Prostate gland (tissue), 2 donors: ENCODE measurements around the gene CEP97. TPM values are rescaled to one million over a fixed set of nuclear protein-coding genes. Genes with fewer than 3 reads are reported as not detected.

Experiments used
- DNase-seq: peaks from one replicate; pipeline ENCODE4 v3.0.0-alpha.2; 2019; ENCODE audit warnings: low spot score
- H3K27ac ChIP-seq, 2 donors: fragments of 200-600 bp; sonication (generic); 2 replicates each; pipeline ENCODE4 v1.5.1; 2017 to 2019
- H3K27me3 ChIP-seq: fragments of 200-600 bp; sonication (generic); replicated peaks from 2 replicates; pipeline ENCODE4 v1.5.1; 2019; ENCODE audit not compliant: insufficient read depth
- H3K36me3 ChIP-seq, 2 donors: fragments of 200-600 bp; sonication (generic); 1 replicate in 1 of 2; 2 replicates in 1 of 2; pipeline versions ENCODE4 v1.5.1 to v1.8.1; 2017 to 2019
- H3K4me1 ChIP-seq: fragments of 200-600 bp; sonication (generic); replicated peaks from 2 replicates; pipeline ENCODE4 v1.5.1; 2019
- H3K4me3 ChIP-seq, 2 donors: fragments of 200-600 bp; sonication (generic); 2 replicates each; pipeline ENCODE4 v1.5.1; 2017 to 2019
- H3K9me3 ChIP-seq: fragments of 200-600 bp; sonication (generic); 2 replicates; pipeline ENCODE4 v1.5.1; 2017
- CTCF ChIP-seq, 4 experiments: fragments of 200-600 bp in 2 of 4; fragments of 450-650 bp in 2 of 4; sonication (generic) in 2 of 4; IDR thresholded peaks; 1 replicate in 3 of 4; 2 replicates in 1 of 4; pipeline ENCODE4 v1.5.1; 2016 to 2019; ENCODE audit warnings: antibody characterized with exemption in 4 of 4, mild to moderate bottlenecking in 2 of 4, moderate library complexity in 2 of 4
- POLR2A ChIP-seq: fragments of 450-650 bp; IDR thresholded peaks from one replicate; pipeline ENCODE4 v1.6.1; 2016; ENCODE audit warnings: antibody characterized with exemption, mild to moderate bottlenecking
- POLR2AphosphoS5 ChIP-seq: sonication (generic); formaldehyde crosslinking; IDR thresholded peaks from one replicate; pipeline ENCODE4 v1.6.1; 2017; ENCODE audit warnings: antibody characterized with exemption
- WGBS: methylation state at CpG from one replicate; pipeline ENCODE4 v1.1.5; 2018; 5-methylcytosine and 5-hydroxymethylcytosine counted together
- intact Hi-C: fragments of 100-400 bp; cut with DNase I; formaldehyde crosslinking; loops from one replicate; pipeline ENCODE4 v1.14.2; 2022
- total RNA-seq, 2 donors: library from RNA; depleted of rRNA; stranded (reverse); fragments of >200 nt; gene quantifications; one replicate each; pipeline ENCODE4 v1.1.0, GENCODE V29; 2016

The CEP97 gene
- total RNA-seq, 2 donors from 2014 or later = 5.5 to 14.7 TPM

- intact Hi-C loops = no loop called here
- no peak overlapping the region for H3K27ac ChIP-seq
- H3K27me3 ChIP-seq = no peaks in the 10 kb centered on the region
- DNase-seq = no peak
- no peaks in the 10 kb centered on the region for H3K36me3 ChIP-seq
- TF ChIP-seq POLR2AphosphoS5 (no peak), CTCF (IDR thresholded peaks at IDR 0.05) (no peak), POLR2A (no peak)
- H3K4me1 ChIP-seq = no peaks in the 10 kb centered on the region
- WGBS = 89% methylated on average over 7 of the region's 7 CpGs
- no peaks in the 10 kb centered on the region for H3K9me3 ChIP-seq
- H3K4me3 ChIP-seq = no peak overlapping the region
Observed at GRCh38 chr3:101722394-101723173, 1.8 kb upstream of the CEP97 start.

DNA sequence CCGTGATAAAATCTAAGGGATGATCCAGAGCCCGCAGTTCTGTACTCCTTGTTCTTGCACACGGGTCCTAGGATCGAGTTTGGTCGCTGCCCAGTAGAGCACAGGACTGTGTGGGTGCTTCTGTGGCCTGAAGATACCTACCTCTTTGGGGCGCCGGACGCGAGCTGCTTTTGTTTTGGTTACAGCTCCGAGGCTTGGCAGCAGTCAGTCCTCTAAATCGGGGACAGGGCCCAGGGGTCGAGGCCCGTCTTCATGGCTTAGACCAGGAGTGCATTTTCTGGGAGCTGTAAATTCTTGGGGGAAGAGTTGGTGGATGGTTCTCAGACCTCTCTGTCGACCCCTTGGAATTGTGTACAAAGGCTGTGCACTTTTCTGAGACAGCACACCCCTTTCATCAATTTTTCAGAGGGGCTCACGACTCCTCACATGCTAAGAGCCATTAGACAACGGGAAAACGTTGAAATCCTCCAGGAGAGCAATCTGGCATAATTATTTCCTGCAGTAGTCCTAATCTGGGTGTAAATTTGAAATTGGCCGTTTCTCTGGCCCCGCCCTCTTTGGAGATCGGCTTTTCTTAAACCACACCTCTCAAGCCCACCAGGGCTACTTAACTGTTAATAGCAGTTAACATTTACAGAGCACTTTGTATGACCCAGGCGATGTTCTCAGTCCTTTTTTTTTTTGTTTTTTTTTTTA is 928 bp downstream of the CEP97 start:
- H3K9me3 ChIP-seq = no peaks in the 10 kb centered on the region
- DNase-seq = peak; percentile 8
- no peaks in the 10 kb centered on the region for H3K4me1 ChIP-seq
- intact Hi-C loops = no loop called here
- no peaks in the 10 kb centered on the region for H3K36me3 ChIP-seq
- no peak for TF ChIP-seq POLR2AphosphoS5
- no peak for TF ChIP-seq CTCF (IDR thresholded peaks at IDR 0.05)
- TF ChIP-seq POLR2A = no peak
- WGBS = 1% methylated on average over 21 of the region's 21 CpGs
- H3K4me3 ChIP-seq = peak overlapping the region; percentile 56 to 64
- peak overlapping the region; percentile 76 for H3K27ac ChIP-seq
- no peaks in the 10 kb centered on the region for H3K27me3 ChIP-seq

GRCh38 chr3:101725890-101726275 is 1.5 kb downstream of the CEP97 start:
- Histone ChIP-seq H3K36me3 (no peaks in the 10 kb centered on the region), H3K4me3 (no peak overlapping the region), H3K27ac (no peak overlapping the region), H3K9me3 (no peaks in the 10 kb centered on the region), H3K4me1 (no peaks in the 10 kb centered on the region), H3K27me3 (no peaks in the 10 kb centered on the region)
- DNase-seq = no peak
- intact Hi-C loops = no loop called here
- 36% methylated on average over 3 of the region's 3 CpGs for WGBS
- TF ChIP-seq POLR2A (no peak), POLR2AphosphoS5 (no peak), CTCF (IDR thresholded peaks at IDR 0.05) (no peak)

DNA sequence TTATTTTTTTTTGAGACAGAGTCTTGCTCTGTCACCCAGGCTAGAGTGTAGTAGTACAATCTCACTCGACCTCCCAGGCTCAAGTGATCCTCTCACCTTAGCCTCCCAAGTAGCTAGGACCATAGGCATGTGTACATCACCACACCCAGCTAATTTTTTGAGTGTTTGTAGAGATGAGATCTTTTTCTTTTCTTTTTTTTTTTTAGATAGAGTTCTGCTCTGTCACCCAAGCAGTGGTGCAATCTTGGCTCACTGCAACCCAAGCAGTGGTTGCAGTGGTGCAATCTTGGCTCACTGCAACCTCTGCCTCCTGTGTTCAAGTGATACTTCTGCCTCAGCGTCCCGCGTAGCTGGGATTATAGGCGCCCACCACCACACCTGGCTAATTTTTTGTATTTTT is 5.2 kb downstream of the CEP97 start:
- 95% methylated on average over 5 of the region's 5 CpGs for WGBS
- Histone ChIP-seq H3K9me3 (no peaks in the 10 kb centered on the region), H3K27me3 (no peaks in the 10 kb centered on the region), H3K27ac (no peak overlapping the region), H3K4me1 (no peaks in the 10 kb centered on the region), H3K36me3 (no peaks in the 10 kb centered on the region), H3K4me3 (no peak overlapping the region)
- intact Hi-C loops = no loop called here
- TF ChIP-seq CTCF (IDR thresholded peaks at IDR 0.05) (no peak), POLR2AphosphoS5 (no peak), POLR2A (no peak)
- DNase-seq = no peak

GRCh38 chr3:101730839-101731238 is 6.4 kb downstream of the CEP97 start:
- Histone ChIP-seq H3K27me3 (no peaks in the 10 kb centered on the region), H3K4me3 (no peak overlapping the region), H3K36me3 (no peaks in the 10 kb centered on the region), H3K27ac (no peak overlapping the region), H3K4me1 (no peaks in the 10 kb centered on the region), H3K9me3 (no peaks in the 10 kb centered on the region)
- intact Hi-C loops = no loop called here
- DNase-seq = no peak
- no peak for TF ChIP-seq POLR2A
- no peak for TF ChIP-seq CTCF (IDR thresholded peaks at IDR 0.05)
- TF ChIP-seq POLR2AphosphoS5 = no peak
